ENCODE data around the gene OSGIN1. TPM values are rescaled to one million over a fixed set of nuclear protein-coding genes. Genes with fewer than 3 reads are reported as not detected.

Gene OSGIN1
- total RNA-seq, 1 experiment from 2014 or later: 13.9 TPM

DNA sequence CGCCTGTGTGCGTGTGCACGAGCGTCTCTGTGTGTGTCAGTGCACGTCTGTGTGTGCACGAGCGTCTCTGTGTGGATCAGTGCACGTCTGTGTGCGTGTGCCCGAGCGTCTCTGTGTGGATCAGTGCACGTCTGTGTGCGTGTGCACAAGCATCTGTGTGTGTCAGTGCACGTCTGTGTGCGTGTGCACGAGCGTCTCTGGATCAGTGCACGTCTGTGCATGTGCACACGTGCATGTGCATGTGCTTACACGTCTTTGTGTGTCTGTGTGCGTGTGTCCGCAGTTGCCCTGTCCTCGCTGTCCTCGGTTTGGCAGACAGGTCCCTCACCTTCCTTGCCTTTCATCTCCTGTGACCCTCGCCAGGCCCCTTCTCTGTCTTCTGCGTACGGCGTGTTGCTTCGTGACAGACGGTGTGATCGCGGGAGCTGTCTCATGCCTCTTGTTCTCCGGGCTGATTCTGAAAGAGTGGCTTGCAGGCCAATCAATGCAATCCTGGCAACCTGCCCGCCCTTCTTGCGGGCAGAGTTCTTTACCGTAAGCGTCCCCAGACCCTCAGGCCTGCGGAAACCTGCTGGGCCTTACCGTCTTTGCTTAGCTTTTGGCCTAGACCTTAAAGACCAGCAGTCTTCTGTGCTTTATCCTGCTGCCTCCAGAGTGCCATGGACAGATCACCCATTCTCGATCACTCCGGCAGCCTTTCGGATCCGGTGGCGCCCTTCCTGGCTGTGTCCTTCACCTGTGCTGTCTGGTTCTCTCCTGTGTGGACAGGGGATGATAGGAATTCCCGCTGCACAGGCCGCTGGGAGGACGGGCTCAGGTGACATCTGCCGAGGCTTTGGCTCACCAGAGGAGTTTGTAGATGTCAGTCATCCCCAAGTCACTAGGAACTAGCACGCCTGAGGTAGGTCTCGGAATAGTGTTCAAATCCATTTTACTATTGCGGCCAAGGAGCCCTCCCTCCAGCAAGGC lies 35.6 kb upstream of the OSGIN1 start:
- intact Hi-C loops (cut with micrococcal nuclease; ENCODE audit: unreplicated experiment): no loop called here
- Mint-ChIP-seq H3K4me1 (ENCODE audit: low read depth, unreplicated experiment) (no peaks in the 10 kb centered on the region), H3K27me3 (ENCODE audit: unreplicated experiment) (no peaks in the 10 kb centered on the region), H3K27ac (ENCODE audit: unreplicated experiment) (no peak overlapping the region), H3K4me3 (ENCODE audit: low read depth, unreplicated experiment) (no peak overlapping the region), H3K9me3 (ENCODE audit: low read depth, unreplicated experiment) (peaks cover 15% of the 10 kb centered on the region), H3K36me3 (ENCODE audit: insufficient read depth, unreplicated experiment) (peaks cover 27% of the 10 kb centered on the region)
- CTCF ChIA-PET: no interaction called here
- no peak for TF ChIP-seq CTCF (IDR thresholded peaks at IDR 0.05; ENCODE audit: unreplicated experiment)
- BruUV-seq (replicated peaks): no TSS peak
- DNase-seq: no peak

DNA sequence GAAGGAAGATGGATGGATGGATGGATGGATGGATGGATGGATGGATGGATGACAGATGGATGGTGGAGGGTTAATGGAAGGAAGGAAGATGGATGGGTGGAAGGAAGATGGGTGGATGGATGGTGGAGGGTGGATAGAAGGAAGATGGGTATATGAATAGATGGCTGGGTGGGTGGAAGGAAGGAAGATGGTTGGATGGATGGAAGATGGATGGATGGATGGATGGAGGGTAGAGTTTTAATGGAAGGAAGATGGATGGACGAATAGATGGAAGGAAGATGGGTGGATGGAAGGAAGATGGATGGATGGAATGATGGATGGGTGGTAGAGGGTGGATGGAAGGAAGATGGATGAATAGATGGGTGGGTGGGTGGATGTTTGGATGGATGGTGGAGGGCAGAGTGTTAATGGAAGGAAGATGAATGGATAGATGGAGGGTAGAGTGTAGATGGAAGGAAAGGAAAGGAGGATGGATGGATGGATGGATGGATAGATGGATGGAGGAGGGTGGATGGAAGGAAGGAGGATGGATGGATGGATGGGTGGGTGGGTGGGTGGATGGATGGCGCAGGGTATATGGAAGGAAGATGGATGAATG lies 32.0 kb upstream of the OSGIN1 start:
- Mint-ChIP-seq H3K9me3 (ENCODE audit: low read depth, unreplicated experiment) (peaks cover 12% of the 10 kb centered on the region), H3K27me3 (ENCODE audit: unreplicated experiment) (no peaks in the 10 kb centered on the region), H3K27ac (ENCODE audit: unreplicated experiment) (no peak overlapping the region), H3K4me1 (ENCODE audit: low read depth, unreplicated experiment) (no peaks in the 10 kb centered on the region), H3K4me3 (ENCODE audit: low read depth, unreplicated experiment) (no peak overlapping the region), H3K36me3 (ENCODE audit: insufficient read depth, unreplicated experiment) (peaks cover 12% of the 10 kb centered on the region)
- TF ChIP-seq CTCF (IDR thresholded peaks at IDR 0.05; ENCODE audit: unreplicated experiment): no peak
- intact Hi-C loops (cut with micrococcal nuclease; ENCODE audit: unreplicated experiment): no loop called here
- CTCF ChIA-PET: no interaction called here
- no peak for DNase-seq
- no TSS peak for BruUV-seq (replicated peaks)

- no peak for TF ChIP-seq CTCF (IDR thresholded peaks at IDR 0.05; ENCODE audit: unreplicated experiment)
- intact Hi-C loops (cut with micrococcal nuclease; ENCODE audit: unreplicated experiment): no loop called here
- Mint-ChIP-seq H3K36me3 (ENCODE audit: insufficient read depth, unreplicated experiment) (peaks cover 20% of the 10 kb centered on the region), H3K9me3 (ENCODE audit: low read depth, unreplicated experiment) (peaks cover 7% of the 10 kb centered on the region), H3K27me3 (ENCODE audit: unreplicated experiment) (no peaks in the 10 kb centered on the region), H3K4me1 (ENCODE audit: low read depth, unreplicated experiment) (peaks cover 12% of the 10 kb centered on the region), H3K27ac (ENCODE audit: unreplicated experiment) (no peak overlapping the region), H3K4me3 (ENCODE audit: low read depth, unreplicated experiment) (no peak overlapping the region)
- no TSS peak for BruUV-seq (replicated peaks)
- CTCF ChIA-PET: no interaction called here
- DNase-seq: no peak
Measured at GRCh38 chr16:83923581-83924365, 29.3 kb upstream of the OSGIN1 start.

DNA sequence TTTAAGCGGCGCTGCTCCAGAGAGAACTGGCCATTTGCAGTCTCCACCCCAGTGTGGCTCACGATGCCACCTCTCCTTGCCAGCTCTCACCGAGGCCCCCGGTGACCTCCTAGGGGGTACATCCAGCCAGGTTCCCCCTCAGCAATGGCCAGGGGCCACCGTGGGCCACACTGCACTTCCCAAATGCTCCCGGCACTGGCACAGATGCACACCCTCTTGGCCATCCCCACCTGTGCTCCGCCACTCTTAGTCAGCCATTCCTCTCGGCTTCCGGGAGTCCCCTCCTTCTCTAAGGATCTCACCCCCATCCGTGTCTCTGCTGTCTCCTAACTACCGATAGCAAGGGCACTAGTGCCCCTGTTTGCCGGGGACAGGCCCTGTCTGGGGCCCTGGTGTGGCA lies 28.4 kb upstream of the OSGIN1 start:
- no peak overlapping the region for H3K4me3 Mint-ChIP-seq (ENCODE audit: low read depth, unreplicated experiment)
- CTCF ChIA-PET: no interaction called here
- peaks cover 14% of the 10 kb centered on the region for H3K36me3 Mint-ChIP-seq (ENCODE audit: insufficient read depth, unreplicated experiment)
- no peak for DNase-seq
- peaks cover 12% of the 10 kb centered on the region for H3K4me1 Mint-ChIP-seq (ENCODE audit: low read depth, unreplicated experiment)
- no peak for TF ChIP-seq CTCF (IDR thresholded peaks at IDR 0.05; ENCODE audit: unreplicated experiment)
- no peak overlapping the region for H3K27ac Mint-ChIP-seq (ENCODE audit: unreplicated experiment)
- intact Hi-C loops (cut with micrococcal nuclease; ENCODE audit: unreplicated experiment): no loop called here
- H3K9me3 Mint-ChIP-seq (ENCODE audit: low read depth, unreplicated experiment): no peaks in the 10 kb centered on the region
- H3K27me3 Mint-ChIP-seq (ENCODE audit: unreplicated experiment): no peaks in the 10 kb centered on the region
- BruUV-seq (replicated peaks): no TSS peak
